Activated CD8-positive, alpha-beta T cell treated with anti-CD3 and anti-CD28 coated beads for 36 hours (primary cell): Measurements from ENCODE around the gene FTSJ1. TPM values are rescaled to one million over a fixed set of nuclear protein-coding genes. Genes with fewer than 3 reads are reported as not detected.
A peak's percentile ranks its signal among the peaks of the same experiment; 100 is the strongest.
"Not testable (repeated sequence)": the region's sequence is repeated elsewhere in the genome, so short reads cannot be mapped to it uniquely, and the experiment has no call there.

Experiments
- ATAC-seq: fragments of 200-7000 bp; cut with Tn5 transposase; one replicate; pipeline ENCODE4 v1.10.0; 2021; ENCODE audit warnings: mild to moderate bottlenecking, moderate library complexity
- CTCF ChIA-PET: fragments of 350-600 bp; sonication (Branson Sonifier 250); formaldehyde crosslinking; loops from one replicate; lab custom pipeline; 2021; ENCODE audit warnings: antibody characterized with exemption; lab: Charles Lee
- POLR2A ChIA-PET: fragments of 350-600 bp; sonication (Branson Sonifier 250); formaldehyde crosslinking; loops from one replicate; lab custom pipeline; 2021; ENCODE audit warnings: antibody characterized with exemption; lab: Charles Lee
- DNase-seq: peaks from one replicate; pipeline ENCODE4 v3.0.0-alpha.2; 2020
- H3K27ac Mint-ChIP-seq: one replicate; pipeline ENCODE4 v1.8.0; 2021; ENCODE audit warnings: mild to moderate bottlenecking, mixed read lengths
- H3K27me3 Mint-ChIP-seq: one replicate; pipeline ENCODE4 v1.8.0; 2021; ENCODE audit warnings: mixed read lengths
- H3K36me3 Mint-ChIP-seq: one replicate; pipeline ENCODE4 v1.8.0; 2021; ENCODE audit warnings: low read depth, mixed read lengths
- H3K4me1 Mint-ChIP-seq: one replicate; pipeline ENCODE4 v1.8.0; 2021; ENCODE audit warnings: low read depth, mixed read lengths
- H3K4me3 Mint-ChIP-seq: one replicate; pipeline ENCODE4 v1.8.0; 2021; ENCODE audit warnings: mild to moderate bottlenecking, moderate library complexity, mixed read lengths
- H3K9me3 Mint-ChIP-seq: one replicate; pipeline ENCODE4 v1.8.0; 2021; ENCODE audit warnings: mixed read lengths
- intact Hi-C: fragments of 100-400 bp; cut with micrococcal nuclease; formaldehyde crosslinking; loops from one replicate; pipeline ENCODE4 v1.10.0; 2022
- total RNA-seq, 2 experiments: library from RNA; stranded (reverse); gene quantifications; one replicate each; pipeline ENCODE4 v1.2.3, GENCODE V29; 2021
- TF ChIP-seq, protein P1 (sequence below): fragments of 200-600 bp; IDR thresholded peaks from one replicate; pipeline ENCODE4 v1.8.0; 2022; ENCODE audit warnings: antibody characterized with exemption, mild to moderate bottlenecking

The FTSJ1 gene
- total RNA-seq, 2 experiments from 2014 or later, result 73.3 to 82.9 TPM

GRCh38 chrX:48514126-48514806 is 38.3 kb downstream of the FTSJ1 start:
- Mint-ChIP-seq H3K4me3 (no peak overlapping the region), H3K27me3 (no peaks in the 10 kb centered on the region), H3K27ac (no peak overlapping the region), H3K4me1 (peaks cover 34% of the 10 kb centered on the region), H3K36me3 (peaks cover 3% of the 10 kb centered on the region), H3K9me3 (no peaks in the 10 kb centered on the region)
- DNase-seq (no peak), ATAC-seq (no peak)
- CTCF ChIA-PET, result no interaction called here
- POLR2A ChIA-PET, result no interaction called here
- TF ChIP-seq, protein P1, sequence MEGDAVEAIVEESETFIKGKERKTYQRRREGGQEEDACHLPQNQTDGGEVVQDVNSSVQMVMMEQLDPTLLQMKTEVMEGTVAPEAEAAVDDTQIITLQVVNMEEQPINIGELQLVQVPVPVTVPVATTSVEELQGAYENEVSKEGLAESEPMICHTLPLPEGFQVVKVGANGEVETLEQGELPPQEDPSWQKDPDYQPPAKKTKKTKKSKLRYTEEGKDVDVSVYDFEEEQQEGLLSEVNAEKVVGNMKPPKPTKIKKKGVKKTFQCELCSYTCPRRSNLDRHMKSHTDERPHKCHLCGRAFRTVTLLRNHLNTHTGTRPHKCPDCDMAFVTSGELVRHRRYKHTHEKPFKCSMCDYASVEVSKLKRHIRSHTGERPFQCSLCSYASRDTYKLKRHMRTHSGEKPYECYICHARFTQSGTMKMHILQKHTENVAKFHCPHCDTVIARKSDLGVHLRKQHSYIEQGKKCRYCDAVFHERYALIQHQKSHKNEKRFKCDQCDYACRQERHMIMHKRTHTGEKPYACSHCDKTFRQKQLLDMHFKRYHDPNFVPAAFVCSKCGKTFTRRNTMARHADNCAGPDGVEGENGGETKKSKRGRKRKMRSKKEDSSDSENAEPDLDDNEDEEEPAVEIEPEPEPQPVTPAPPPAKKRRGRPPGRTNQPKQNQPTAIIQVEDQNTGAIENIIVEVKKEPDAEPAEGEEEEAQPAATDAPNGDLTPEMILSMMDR, result no peak
- intact Hi-C loops, result no loop called here

GRCh38 chrX:48514868-48515460 is 39.0 kb downstream of the FTSJ1 start:
- POLR2A ChIA-PET, result no interaction called here
- intact Hi-C loops, result no loop called here
- TF ChIP-seq, protein P1, result no peak
- CTCF ChIA-PET, result no interaction called here
- no peak for ATAC-seq
- DNase-seq, result no peak
- Mint-ChIP-seq H3K9me3 (no peaks in the 10 kb centered on the region), H3K4me1 (peaks cover 32% of the 10 kb centered on the region), H3K27ac (peak overlapping the region; percentile 11), H3K27me3 (no peaks in the 10 kb centered on the region), H3K36me3 (peaks cover 1% of the 10 kb centered on the region), H3K4me3 (no peak overlapping the region)

GRCh38 chrX:48515842-48516241 is 39.8 kb downstream of the FTSJ1 start:
- no peak for ATAC-seq

DNA sequence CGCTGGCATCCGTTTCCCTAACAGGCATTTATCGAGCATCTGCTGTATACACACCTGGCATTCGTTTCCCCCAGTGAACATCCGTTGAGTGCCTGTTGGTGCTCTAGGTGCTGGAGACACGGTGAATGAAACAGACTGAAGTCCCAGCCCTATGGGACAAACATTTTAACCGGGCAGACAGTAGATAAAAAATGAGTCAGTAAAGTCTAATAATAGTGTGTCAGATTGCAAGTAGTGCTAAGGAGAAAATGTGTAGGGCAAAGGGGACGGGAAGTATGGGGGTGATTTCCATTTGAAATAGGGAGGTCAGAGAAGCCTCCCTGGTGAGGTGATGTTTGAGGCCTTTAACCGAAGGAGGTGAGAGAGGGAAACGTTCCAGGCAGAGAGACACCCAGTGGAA is 40.3 kb downstream of the FTSJ1 start:
- TF ChIP-seq, protein P1, result no peak
- no peaks in the 10 kb centered on the region for H3K27me3 Mint-ChIP-seq

More at GRCh38 chrX:48515842-48516241, 39.8 kb downstream of the FTSJ1 start:
- DNase-seq, result no peak
- Mint-ChIP-seq H3K4me3 (no peak overlapping the region), H3K36me3 (no peaks in the 10 kb centered on the region), H3K27me3 (no peaks in the 10 kb centered on the region), H3K4me1 (peaks cover 33% of the 10 kb centered on the region), H3K27ac (no peak overlapping the region), H3K9me3 (no peaks in the 10 kb centered on the region)
- POLR2A ChIA-PET, result no interaction called here
- CTCF ChIA-PET, result no interaction called here
- TF ChIP-seq, protein P1, result no peak
- intact Hi-C loops, result no loop called here

DNA sequence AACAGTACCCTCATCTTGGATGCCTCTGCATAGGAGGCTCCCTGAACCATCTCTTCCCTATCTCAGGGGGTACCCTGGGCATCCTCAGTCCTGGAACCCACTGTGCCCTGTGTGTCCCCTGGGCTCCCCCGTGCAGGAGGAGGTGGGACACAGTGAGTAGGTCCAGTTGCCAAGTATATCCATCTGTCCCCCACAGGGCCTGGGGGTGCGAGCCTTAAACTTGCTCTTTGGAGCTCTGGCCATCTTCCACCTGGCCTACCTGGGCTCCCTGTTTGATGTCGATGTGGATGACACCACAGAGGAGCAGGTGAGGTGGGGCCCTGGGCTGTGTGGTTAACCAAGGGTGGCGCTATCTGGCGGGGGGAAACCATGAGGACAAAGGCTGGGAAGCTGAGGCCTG is 41.0 kb downstream of the FTSJ1 start:
- ChIA-PET CTCF (no interaction called here), POLR2A (no interaction called here)
- Mint-ChIP-seq H3K27me3 (no peaks in the 10 kb centered on the region), H3K36me3 (no peaks in the 10 kb centered on the region), H3K9me3 (no peaks in the 10 kb centered on the region), H3K4me1 (peaks cover 32% of the 10 kb centered on the region), H3K27ac (no peak overlapping the region), H3K4me3 (no peak overlapping the region)
- TF ChIP-seq, protein P1, result no peak
- no peak for DNase-seq
- intact Hi-C loops, result no loop called here
- no peak for ATAC-seq

More for the DNA sequence above, 40.3 kb downstream of the FTSJ1 start:
- ATAC-seq, result no peak
- no peak for DNase-seq
- CTCF ChIA-PET, result no interaction called here
- Mint-ChIP-seq H3K4me1 (peaks cover 35% of the 10 kb centered on the region), H3K9me3 (no peaks in the 10 kb centered on the region), H3K27ac (no peak overlapping the region), H3K36me3 (no peaks in the 10 kb centered on the region), H3K4me3 (no peak overlapping the region)
- intact Hi-C loops, result no loop called here
- POLR2A ChIA-PET, result no interaction called here

DNA sequence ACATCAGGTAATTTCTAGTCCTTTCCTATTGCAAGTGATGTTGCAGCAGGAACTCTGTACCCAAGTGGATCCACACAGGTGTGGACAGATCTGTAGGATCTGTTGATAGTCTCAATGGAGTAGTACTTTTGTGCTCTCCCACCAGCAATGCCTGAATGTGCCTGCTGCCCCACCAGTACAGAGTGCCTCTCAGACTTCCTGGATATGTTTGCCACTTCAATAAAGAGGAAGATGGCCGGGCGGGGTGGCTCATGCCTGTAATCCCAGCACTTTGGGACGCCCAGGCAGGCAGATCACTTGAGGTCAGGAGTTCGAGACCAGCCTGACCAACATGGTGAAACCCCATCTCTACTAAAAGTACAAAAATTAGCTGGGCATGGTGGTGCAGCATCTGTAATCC is 43.5 kb downstream of the FTSJ1 start:
- H3K4me3 Mint-ChIP-seq, DNase-seq, intact Hi-C loops, H3K27me3 Mint-ChIP-seq, H3K9me3 Mint-ChIP-seq, CTCF ChIA-PET, ATAC-seq: not testable (repeated sequence)
- Mint-ChIP-seq H3K36me3 (peaks cover 11% of the 10 kb centered on the region), H3K4me1 (peaks cover 37% of the 10 kb centered on the region), H3K27ac (peak overlapping the region; percentile 99)
- POLR2A ChIA-PET, result interaction anchor here (0.6 kb wide), 1 partner anchor 117 kb away, joined by 3 read pairs; no protein-coding TSS in a partner anchor
